Activated T-helper 1 cell treated with anti-CD3 and anti-CD28 coated beads, Interleukin-2, amount 50 U/mL, for 16 hours (primary cell): Measurements from ENCODE around the gene CTSH.
"Not testable (repeated sequence)": the region's sequence is repeated elsewhere in the genome, so short reads cannot be mapped to it uniquely, and the experiment has no call there.

Source experiments
- DNase-seq, 2 donors: peaks; one replicate each; pipeline ENCODE4 v3.0.0-alpha.2; 2020; ENCODE audit warnings: low read depth in 1 of 2, low spot score in 1 of 2

CTSH gene

DNA sequence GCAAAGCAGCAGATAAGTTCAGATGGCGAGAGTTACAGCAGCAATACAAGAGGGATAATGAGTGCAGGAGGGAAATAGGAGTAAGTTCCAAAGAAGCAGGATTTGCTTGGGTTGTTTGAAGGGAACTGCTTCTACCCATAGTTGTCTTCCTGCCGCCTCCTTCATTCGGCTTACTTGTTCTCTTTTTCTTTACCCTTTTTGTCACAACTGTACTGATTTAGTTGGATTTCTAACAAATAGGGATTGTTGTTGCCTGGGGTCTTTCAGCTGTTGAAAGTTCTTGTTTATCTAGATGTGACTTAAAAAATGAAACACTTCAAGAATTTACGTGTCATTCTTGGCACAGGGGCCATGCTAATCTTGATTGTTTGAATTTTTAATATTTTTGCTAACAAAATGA lies 46.3 kb downstream of the CTSH start:
- no peak for DNase-seq

DNA sequence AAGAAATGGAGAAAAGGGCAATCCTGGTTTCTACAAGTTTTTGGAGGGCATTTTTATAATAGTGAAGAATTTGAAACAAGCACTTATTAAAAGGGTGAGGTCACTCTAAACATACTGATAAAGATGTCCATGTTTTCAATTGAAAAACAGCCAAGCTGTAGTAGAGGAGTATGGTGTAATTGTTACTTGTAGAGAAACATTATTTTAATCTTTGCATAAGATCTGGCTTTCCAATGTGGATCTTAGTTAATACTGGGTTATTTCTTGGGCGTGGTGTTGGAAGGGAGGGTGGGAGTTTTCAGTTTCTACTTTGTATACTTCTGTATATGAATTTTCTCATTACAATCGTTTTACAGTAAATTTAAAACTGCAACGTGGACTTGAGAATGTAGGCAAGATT lies 49.4 kb downstream of the CTSH start:
- no peak for DNase-seq

DNA sequence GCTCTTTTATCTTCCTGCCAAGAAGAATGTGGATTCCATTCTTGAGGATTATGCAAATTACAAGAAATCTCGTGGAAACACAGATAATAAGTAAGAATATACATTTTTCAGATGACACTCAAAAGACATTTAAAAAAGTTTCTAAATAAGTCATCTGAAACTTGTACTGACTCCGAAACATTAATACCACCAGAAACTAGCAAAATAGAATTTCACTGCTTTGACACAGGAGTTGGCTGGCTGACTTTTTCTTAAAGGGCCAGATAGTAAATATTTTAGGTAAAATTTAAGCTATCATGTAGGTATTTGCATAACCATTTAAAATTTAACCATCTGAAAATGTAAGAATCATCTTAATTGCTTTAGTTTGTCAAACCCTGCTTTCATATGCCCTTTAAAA lies 51.3 kb downstream of the CTSH start:
- DNase-seq, result no peak

DNA sequence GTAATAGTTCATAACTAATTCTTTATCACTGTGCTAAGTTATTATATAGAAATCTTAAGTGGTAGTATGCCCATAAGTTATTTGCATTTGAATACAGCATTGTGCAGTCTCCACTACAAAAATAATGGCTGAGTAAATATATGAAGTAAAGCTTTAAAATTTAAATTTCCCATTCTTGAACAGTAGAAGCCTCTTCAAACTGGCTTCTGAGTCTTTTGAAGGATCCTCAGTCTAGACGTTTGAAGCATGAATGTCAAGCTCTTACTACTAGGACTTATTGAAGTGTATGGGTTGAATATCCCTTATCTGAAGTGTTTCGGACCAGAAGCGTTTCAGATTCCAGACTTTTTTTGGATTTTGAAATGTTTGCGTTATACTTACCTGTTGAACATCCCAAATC lies 55.8 kb downstream of the CTSH start:
- no peak for DNase-seq

DNA sequence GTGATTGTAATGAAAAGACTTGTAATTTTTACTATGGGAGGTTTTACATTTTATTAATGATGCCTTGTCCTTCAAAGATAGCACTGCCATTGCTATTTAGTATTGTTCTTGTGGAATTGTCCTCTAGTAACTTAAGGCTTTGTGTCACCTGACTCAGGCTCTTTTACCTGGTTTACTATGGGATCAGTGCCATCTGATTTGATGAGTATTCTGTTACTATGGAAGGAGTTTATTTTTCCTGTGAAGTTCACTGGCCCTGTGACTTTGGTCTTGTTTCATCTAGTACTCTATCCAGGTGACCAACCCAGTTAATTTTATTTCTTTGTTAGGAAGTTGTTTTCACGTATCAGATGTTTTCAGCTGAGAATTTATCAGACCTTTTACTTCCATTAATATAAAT lies 63.2 kb downstream of the CTSH start:
- DNase-seq, result no peak

DNA sequence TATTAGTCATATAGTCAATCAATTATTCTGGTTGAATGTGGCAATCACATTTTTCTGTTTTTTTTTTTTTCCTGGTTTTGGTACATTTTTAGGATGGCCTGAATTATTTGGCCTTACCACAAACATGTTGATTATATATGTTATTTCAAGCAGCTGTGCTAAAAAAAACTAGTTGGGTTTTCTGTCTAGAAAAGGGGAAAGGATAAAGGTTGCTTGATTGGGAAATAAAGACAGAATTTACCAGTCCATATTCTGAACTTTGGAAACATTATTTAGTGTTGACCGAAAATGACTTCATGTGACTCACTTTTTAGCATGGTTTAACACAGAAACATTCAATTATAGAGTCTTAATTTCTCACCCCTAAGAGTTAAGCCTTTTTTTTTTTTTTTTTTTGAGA lies 64.0 kb downstream of the CTSH start:
- no peak for DNase-seq

DNA sequence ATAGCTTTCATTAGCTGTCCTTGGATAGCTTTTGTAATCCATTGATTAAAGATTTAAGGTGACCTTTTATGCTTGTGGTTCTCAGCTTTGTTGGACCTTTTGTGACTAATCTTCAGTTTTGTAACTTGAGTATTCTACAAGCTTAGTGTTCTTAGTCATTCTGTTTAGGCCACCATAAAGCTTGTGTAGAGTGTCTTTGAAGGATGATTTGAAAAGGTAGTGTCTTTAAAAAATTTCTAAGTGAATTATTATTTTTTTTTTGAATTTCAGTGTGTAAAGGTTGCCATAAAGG lies 64.7 kb downstream of the CTSH start:
- DNase-seq, result no peak

DNA sequence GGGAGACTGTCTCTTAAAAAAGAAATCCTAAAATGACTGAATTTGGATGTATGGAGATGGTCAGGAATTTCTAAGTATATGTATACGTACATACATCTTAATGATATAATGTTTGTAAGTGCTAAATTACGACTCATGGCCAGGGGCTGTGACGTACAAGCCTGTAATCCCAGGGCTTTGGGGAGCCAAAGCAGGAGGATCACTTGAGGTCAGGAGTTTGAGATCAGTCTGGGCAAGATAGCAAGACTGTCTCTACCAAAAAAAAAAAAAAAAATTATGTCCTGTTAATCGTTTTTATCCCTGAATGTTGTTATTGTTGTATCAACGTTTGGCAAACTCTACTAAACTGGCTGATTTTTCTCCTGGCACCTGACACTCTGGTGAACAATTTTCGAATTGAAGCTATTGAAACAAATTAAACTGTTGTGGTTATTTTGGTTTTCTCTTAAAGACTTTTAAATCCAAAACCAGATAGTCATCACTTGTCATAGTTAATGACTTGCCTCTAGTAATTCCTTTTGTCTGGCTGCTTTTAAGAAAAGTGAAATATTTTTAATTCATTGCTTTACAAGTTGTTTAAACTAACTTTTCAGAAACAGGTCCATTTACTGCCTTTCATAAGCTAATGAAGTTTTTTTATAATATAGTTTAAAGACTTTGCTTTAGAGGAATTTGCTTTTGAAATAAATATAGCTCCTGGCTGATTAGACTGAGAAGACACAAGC lies 65.2 kb downstream of the CTSH start:
- no peak for DNase-seq

DNA sequence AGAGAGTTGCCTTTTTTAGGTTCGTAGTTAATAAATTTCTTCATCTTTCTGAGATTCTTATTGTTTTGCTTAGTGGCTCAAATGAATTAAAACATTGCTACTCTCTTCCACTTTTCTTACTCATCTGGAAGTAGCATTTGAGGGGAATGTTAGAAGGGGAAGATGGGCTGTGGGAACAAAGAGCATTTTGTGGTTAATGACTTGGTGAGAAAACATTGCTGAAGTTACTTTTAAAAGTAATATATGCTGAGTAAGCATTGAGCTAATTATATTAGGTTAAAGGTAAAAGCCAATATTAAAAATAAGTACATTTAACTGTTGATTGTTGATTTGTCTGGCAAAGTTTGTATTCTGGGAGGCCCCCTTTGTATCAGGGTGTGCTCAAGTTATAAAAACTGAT lies 66.5 kb downstream of the CTSH start:
- no peak for DNase-seq

DNA sequence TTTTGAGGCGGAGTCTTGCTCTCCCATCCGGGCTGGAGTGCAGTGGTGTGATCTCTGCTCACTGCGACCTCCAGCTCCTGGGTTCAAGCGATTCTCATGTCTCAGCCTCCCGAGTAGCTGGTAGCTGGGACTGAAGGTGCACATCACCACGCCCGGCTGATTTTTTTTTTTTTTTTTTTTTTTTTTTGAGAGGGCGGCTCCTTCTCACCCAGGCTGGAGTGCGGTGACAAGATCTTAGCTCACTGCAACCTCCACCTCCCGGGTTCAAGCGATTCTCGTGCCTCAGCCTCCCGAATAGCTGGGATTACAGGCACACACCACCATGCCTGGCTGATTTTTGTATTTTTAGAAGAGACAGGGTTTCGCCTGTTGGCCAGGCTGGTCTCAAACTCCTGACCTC lies 67.9 kb downstream of the CTSH start:
- DNase-seq, result not testable (repeated sequence)

DNA sequence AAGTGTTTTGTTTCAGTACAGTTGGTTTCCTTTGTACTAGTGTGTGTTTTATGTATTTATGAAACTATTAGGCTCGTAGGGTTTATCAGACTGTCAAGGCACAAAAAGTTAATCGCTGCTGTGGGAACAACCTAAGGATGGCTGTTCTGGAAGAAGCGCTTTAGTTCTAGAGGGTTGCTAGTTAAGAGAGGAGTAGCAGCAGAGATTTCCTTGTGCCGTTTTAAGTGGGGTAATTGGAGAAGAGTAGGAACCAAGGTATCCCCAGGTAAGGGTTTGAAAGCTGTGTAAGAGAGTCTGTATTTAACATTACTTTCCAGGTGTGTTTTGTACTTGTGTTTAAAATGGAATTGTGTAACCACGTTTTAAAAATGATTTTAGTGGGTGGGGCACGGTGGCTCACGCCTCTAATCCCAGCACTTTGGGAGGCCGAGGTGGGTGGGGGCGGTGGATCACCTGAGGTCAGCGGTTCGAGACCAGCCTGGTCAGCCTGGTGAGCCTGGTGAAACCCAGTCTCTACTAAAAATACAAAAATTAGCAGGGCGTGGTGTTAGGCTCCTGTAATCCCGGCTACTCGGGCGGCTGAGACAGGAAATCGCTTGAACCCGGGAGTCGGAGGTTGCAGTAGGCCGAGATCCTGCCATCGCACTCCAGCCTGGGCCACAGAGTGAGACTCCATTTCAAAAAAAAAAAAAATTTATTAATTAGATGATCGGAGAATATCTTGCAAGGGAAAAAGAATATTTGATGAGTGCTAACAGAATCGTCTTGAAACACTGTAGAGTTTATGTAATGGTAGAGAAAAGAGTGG lies 69.5 kb downstream of the CTSH start:
- no peak for DNase-seq

DNA sequence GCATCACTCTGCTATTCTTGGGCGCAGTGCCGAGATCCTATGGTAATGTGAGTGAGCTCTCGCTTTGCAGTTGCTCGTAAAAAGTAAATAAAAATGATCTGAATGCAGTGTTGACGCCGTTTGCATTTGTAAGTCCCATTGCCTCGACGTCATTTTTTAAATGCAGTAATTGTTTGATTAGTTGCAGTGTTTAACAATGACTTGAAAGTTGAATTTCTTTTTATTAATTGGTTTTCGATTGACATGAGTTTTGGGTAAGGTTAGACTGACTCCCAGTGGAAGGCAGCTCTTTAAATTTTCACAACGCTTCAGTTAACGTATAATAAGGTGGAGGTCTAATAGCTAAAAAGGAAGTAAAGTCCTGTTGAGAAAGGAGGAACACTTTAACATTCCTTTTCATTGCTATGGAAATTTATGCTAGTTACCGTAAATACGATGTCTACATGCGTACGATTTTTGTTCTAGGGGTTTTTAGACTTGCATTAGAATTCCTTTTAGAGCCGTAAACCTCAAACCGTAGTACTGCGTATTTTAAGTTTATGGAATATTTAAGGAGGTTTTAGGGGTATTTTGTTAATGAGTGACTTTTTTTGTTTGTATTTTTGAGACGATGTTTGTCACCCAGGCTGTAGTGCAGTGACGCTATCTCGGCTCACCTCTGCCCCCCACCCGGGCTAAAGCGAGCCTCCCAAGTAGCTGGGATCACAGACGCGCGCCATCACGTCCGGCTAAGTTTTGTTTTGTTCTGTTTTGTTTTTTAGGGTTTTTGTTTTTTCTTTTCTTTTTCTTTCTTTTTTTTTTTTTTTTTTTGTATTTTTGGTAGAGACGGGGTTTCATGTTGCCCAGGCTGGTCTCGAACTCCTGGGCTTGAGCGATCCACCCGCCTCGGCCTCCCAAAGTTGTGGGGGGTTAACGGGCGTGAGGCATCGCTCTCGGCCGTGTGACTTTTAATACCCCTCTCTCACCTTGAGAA lies 70.8 kb downstream of the CTSH start:
- DNase-seq, result peak in 1 of 2 donors; percentile 19

DNA sequence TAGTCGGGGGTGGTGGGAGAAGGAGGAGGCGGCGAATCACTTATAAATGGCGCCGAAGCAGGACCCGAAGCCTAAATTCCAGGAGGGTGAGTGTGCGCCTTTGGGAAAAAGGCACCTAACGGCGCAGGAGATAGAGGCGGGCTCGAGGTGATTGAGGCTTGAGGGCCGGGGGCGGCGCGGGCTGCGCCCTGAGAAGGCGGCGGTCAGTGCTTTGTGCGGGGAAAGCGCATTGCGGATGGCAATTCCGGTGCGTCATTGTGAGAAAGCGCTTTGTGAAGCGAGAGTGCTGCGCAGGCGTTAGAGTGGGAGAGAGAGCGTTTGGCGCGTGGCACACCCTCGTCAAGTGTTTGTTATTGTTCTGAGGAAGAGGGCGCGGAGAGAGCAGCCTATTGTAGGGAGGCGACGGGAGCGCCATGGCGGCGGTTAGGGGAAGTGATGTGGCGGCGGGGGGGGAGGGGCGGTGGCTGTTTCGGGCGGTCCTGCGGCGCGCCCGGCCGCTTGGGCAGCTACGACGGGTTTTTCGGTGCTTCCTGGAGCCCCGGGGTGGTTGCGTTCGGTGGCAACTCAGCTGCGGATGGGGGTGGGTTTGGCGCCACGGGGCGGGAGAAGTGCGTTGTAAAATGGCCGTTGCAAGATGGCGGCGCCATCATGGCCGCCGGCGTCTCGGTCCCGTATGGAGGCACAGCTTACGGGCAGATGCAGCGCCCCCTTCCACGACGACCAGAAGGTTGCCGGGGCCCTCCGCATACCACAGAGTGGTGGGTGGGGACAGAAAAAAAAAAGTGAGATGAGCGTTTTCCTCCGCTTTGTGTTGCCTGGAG lies 71.7 kb downstream of the CTSH start:
- peak; percentile 72 to 82 for DNase-seq

DNA sequence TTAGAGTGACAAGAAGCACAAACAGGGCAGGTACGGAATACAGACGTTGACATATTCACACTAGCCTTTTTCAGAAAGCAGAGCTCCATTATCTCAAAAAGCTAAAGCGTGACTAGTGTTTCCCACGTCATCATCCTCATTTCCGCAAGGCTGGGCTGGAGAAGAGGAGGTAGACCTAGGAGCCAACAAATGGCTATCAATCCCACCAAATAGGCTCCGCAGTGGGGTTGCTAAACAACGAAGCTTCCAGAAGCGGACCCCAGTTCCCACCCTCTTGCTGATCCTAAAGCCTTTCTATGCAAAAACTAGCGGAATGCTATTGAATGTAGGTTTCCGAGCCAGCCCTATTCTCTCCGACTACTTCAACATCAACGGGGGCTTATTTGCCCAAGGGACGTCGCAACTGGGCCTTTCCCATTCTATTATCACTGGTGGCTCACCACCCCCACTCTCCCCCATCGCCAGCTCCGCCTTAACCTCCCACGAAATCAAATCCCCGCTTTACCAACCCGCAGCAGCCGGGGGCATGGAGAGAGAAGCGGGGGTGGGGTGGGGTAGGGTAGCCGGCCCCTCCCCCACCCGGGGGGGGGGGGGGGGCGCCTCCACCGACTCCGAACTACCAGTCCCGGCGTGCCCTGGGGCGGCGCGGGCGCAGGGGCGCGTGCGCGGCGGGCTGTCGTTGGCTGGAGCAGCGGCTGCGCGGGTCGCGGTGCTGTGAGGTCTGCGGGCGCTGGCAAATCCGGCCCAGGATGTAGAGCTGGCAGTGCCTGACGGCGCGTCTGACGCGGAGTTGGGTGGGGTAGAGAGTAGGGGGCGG lies 72.5 kb downstream of the CTSH start, which contains the start of gene MORF4L1:
Gene MORF4L1, plus strand, starts transcription at position 736 of the 817 bp plus-strand sequence. CDS start 128 bp downstream, outside the sequence.
- peak; percentile 93 to 95 for DNase-seq

DNA sequence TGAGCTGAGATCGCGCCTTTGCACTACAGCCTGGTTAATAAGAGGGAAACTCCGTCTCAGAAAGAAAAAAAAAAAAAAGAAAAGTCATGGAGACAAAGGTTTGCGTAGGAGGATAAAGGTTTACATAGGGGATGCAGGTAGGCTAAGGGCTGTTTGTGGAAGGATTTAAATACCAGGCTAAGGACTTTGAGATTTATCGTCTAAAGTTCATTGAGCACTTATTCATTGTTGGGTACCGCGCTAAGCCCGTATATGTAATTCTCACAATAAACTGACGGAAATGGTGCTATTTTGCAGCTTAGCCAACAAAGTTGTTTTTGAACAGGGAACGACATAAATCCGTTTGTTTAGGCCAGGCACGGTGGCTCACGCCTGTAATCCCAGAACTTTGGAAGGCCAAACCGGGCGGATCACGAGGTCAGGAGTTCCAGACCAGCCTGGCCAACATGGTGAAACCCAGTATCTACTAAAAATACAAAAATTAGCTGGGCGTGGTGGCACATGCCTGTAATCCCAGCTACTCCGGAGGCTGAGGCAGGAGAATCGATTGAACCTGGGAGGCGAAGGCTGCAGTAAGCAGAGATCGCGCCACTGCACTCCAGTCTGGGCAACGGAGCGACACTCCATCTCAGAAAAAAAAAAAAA lies 73.2 kb downstream of the CTSH start:
- not testable (repeated sequence) for DNase-seq
